Measurements from ENCODE around the gene A1BG. TPM values are rescaled to one million over a fixed set of nuclear protein-coding genes. Genes with fewer than 3 reads are reported as not detected.

A1BG gene
- 1 to 10 TPM; 3.6 to 4.7 TPM for total RNA-seq

GRCh38 chr19:58352760-58353671 lies at the start of gene A1BG:
Gene A1BG (minus strand): TSS chr19:58353492. CDS start chr19:58353437, 55 bp downstream.
- Histone ChIP-seq H3K36me3 (no peaks in the 10 kb centered on the region), H3K9me3 (no peaks in the 10 kb centered on the region), H3K9ac (ENCODE audit: low read depth in 2 of 2, low read length in 2 of 2) (no peak within 1 kb of the TSS), H3K4me1 (no peaks in the 10 kb centered on the region), H3K27me3 (peaks cover 6% of the 10 kb centered on the region), H3K4me3 (no peak within 1 kb of the TSS), H3K27ac (no peak within 1 kb of the TSS)
- intact Hi-C loops (cut with DNase I): no loop called here
- TF ChIP-seq CTCF (IDR thresholded peaks at IDR 0.05): no peak
- DNase-seq: no peak

GRCh38 chr19:58401840-58402421 lies 48.6 kb upstream of the A1BG start:
- no peaks in the 10 kb centered on the region for H3K9me3 ChIP-seq

DNA sequence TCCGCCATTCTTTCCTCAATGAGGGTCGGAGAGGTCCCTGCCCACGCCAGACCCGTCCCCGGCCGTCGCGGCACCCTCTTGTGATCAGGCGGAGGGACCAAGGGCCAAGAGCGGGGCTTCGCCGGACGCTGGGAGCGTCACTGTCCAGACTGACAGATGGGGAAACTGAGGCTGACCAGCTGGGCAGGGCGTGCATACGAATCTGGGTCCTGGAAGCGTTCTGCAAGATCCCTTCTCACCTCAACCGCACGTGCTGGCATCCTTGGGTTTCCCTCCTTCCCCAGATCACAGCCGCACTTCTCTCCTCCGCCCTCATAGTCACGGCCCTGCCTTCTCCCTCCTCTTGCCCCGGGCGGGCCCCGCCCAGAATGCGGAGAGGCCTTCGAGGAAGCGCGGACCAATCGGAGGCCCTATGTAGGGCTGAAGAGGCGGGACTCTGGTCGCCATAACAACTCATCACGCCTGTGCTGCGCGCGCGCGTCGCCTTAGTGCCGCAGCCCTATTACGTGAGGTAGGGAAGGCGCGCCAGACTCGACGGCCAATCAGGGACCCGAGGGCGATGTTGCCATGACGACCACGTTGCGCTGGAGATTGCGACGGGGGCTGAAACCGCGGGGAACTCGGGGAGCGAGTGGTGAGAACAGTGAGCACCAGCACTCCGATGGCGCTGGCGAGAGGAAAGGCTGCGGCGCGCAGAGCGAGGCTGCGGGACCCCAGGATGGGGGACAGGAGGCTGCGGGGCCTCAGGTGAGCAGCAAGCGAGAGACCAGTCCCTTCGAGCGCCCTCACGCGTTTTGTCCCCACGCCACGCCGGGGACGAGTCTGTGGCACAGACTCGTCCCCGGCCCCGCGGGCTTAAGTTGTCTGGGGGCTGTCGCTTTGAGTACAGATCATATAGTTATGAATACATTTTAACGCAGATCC lies 47.9 kb upstream of the A1BG start:
- Histone ChIP-seq H3K9me3 (no peaks in the 10 kb centered on the region), H3K9ac (ENCODE audit: low read depth in 2 of 2, low read length in 2 of 2) (peak overlapping the region; percentile 72 to 84), H3K4me3 (peak overlapping the region; percentile 63), H3K36me3 (no peaks in the 10 kb centered on the region), H3K4me1 (peaks cover 8% of the 10 kb centered on the region), H3K27me3 (peaks cover 15% of the 10 kb centered on the region), H3K27ac (peak overlapping the region; percentile 77)
- no peak for TF ChIP-seq CTCF (IDR thresholded peaks at IDR 0.05)
- intact Hi-C loops (cut with DNase I): no loop called here
- peak; percentile 100 for DNase-seq

More at GRCh38 chr19:58401840-58402421, 48.6 kb upstream of the A1BG start:
- H3K36me3 ChIP-seq: no peaks in the 10 kb centered on the region
- H3K4me1 ChIP-seq: peaks cover 8% of the 10 kb centered on the region
- H3K4me3 ChIP-seq: peak overlapping the region; percentile 63
- no peak for TF ChIP-seq CTCF (IDR thresholded peaks at IDR 0.05)
- no peak for DNase-seq
- peak overlapping the region; percentile 43 to 84 for H3K9ac ChIP-seq (ENCODE audit: low read depth in 2 of 2, low read length in 2 of 2)
- H3K27ac ChIP-seq: peak overlapping the region; percentile 77
- intact Hi-C loops (cut with DNase I): no loop called here
- H3K27me3 ChIP-seq: peaks cover 10% of the 10 kb centered on the region

GRCh38 chr19:58400316-58400915 lies 47.1 kb upstream of the A1BG start:
- peaks cover 23% of the 10 kb centered on the region for H3K27me3 ChIP-seq
- H3K9me3 ChIP-seq: no peaks in the 10 kb centered on the region
- H3K27ac ChIP-seq: no peak overlapping the region
- peak overlapping the region; percentile 72 to 73 for H3K9ac ChIP-seq (ENCODE audit: low read depth in 2 of 2, low read length in 2 of 2)
- no peaks in the 10 kb centered on the region for H3K36me3 ChIP-seq
- peaks cover 8% of the 10 kb centered on the region for H3K4me1 ChIP-seq
- intact Hi-C loops (cut with DNase I): no loop called here
- DNase-seq: no peak
- TF ChIP-seq CTCF (IDR thresholded peaks at IDR 0.05): no peak
- H3K4me3 ChIP-seq: peak overlapping the region; percentile 63

- no peak overlapping the region for H3K9ac ChIP-seq (ENCODE audit: low read depth in 2 of 2, low read length in 2 of 2)
- H3K4me1 ChIP-seq: peaks cover 8% of the 10 kb centered on the region
- H3K27me3 ChIP-seq: peaks cover 23% of the 10 kb centered on the region
- no peaks in the 10 kb centered on the region for H3K9me3 ChIP-seq
- no peak for DNase-seq
- TF ChIP-seq CTCF (IDR thresholded peaks at IDR 0.05): no peak
- intact Hi-C loops (cut with DNase I): no loop called here
- H3K27ac ChIP-seq: no peak overlapping the region
- peaks cover 2% of the 10 kb centered on the region for H3K36me3 ChIP-seq
- no peak overlapping the region for H3K4me3 ChIP-seq
Observed at GRCh38 chr19:58399903-58400302, 46.6 kb upstream of the A1BG start.

Data from colonic mucosa (tissue), 4 donors.